Measurements from ENCODE around the gene CASP14. TPM values are rescaled to one million over a fixed set of nuclear protein-coding genes. Genes with fewer than 3 reads are reported as not detected.
A peak's percentile ranks its signal among the peaks of the same experiment; 100 is the strongest.
"Not testable (repeated sequence)": the region's sequence is repeated elsewhere in the genome, so short reads cannot be mapped to it uniquely, and the experiment has no call there.

CASP14 gene
- total and polyA plus RNA-seq, 8 donors: not detected

- intact Hi-C loops (cut with DNase I; ENCODE audit: low total_unique reads): no loop called here
- peaks cover 0 to 80% (median 12%) of the 10 kb centered on the region in 3 donors for H3K27me3 ChIP-seq
- H3K9me3 ChIP-seq: peaks cover 0 to 4% (median 1%) of the 10 kb centered on the region in 4 donors
- no peak for TF ChIP-seq POLR2A (IDR thresholded peaks at IDR 0.05)
- TF ChIP-seq, protein P1, sequence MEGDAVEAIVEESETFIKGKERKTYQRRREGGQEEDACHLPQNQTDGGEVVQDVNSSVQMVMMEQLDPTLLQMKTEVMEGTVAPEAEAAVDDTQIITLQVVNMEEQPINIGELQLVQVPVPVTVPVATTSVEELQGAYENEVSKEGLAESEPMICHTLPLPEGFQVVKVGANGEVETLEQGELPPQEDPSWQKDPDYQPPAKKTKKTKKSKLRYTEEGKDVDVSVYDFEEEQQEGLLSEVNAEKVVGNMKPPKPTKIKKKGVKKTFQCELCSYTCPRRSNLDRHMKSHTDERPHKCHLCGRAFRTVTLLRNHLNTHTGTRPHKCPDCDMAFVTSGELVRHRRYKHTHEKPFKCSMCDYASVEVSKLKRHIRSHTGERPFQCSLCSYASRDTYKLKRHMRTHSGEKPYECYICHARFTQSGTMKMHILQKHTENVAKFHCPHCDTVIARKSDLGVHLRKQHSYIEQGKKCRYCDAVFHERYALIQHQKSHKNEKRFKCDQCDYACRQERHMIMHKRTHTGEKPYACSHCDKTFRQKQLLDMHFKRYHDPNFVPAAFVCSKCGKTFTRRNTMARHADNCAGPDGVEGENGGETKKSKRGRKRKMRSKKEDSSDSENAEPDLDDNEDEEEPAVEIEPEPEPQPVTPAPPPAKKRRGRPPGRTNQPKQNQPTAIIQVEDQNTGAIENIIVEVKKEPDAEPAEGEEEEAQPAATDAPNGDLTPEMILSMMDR (IDR thresholded peaks at IDR 0.05): no peak
- no peak for TF ChIP-seq EP300 (IDR thresholded peaks at IDR 0.05)
- TF ChIP-seq POLR2AphosphoS5 (IDR thresholded peaks at IDR 0.05): no peak
- H3K36me3 ChIP-seq: no peaks in the 10 kb centered on the region
- no peak overlapping the region for H3K4me3 ChIP-seq
- peaks cover 0 to 1% (median 0%) of the 10 kb centered on the region in 4 donors for H3K4me1 ChIP-seq
- H3K27ac ChIP-seq: no peak overlapping the region
- DNase-seq: peak in 1 of 2 donors; percentile 54
- 35 to 39% (median 36%) methylated on average over 17 to 18 of the region's 18 CpGs for WGBS, 5 donors
Observed at GRCh38 chr19:15015946-15016542, 33.2 kb upstream of the CASP14 start.

DNA sequence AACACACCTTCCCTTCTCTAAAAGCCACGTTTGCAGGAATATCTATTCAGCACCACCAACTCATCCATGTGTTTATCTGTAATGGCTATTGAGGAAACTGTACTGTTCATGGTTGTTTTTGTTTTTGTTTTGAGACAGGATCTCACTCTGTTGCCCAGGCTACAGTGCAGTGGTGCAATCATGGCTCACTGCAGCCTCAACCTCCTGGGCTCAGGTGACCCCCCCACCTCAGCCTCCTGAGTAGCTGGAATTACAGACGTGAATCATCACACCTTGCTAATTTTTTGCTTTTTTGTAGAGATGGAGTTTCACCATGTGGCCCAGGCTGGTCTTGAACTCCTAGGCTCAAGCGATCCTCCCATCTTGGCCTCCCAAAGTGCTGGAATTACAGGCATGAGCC is 30.4 kb upstream of the CASP14 start:
- H3K27ac ChIP-seq; H3K4me1 ChIP-seq; H3K36me3 ChIP-seq; H3K9me3 ChIP-seq; DNase-seq; intact Hi-C loops (cut with DNase I; ENCODE audit: low total_unique reads); H3K4me3 ChIP-seq: not testable (repeated sequence)
- 46 to 57% (median 49%) methylated on average over 3 of the region's 3 CpGs for WGBS, 5 donors
- H3K27me3 ChIP-seq: peaks cover 0 to 80% (median 14%) of the 10 kb centered on the region in 3 donors

DNA sequence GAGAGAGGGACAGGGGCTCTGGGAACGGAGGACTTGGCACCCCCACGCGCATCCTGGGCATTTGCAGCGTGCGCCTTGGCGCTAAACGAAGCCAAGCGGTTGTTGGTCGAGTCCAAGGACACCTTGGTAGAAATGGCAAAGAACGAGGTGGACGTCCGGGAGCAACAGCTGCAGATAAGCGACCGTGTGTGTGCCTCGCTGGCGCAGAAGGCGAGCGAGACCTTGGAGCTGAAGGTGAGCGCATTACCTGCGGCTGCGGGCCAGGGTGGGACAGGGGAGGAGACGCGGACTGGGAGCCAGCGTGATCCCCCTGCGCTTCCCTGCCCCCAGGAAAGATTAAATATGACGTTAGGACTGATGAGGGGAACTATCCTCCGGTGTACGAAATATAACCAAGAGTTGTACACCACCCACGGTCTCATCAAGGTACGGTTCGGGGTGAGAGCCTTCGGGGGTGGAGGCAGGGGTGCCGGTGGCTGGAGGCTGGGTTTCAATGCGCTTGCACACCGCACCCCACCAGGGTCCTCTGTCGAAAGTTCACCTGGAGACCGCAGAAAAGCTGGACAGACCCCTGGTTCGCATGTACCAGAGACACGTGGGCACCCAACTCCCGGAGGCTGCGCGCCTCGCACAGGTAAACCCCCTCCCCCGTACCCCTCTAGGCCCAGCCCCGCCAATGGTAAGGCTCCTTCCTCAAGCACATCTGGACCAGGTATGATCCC is 27.8 kb upstream of the CASP14 start:
- H3K4me3 ChIP-seq: no peak overlapping the region
- H3K4me1 ChIP-seq: no peaks in the 10 kb centered on the region
- 74 to 85% (median 79%) methylated on average over 43 to 45 of the region's 45 CpGs for WGBS, 5 donors
- no peak overlapping the region for H3K27ac ChIP-seq
- no peaks in the 10 kb centered on the region for H3K9me3 ChIP-seq
- TF ChIP-seq EP300 (IDR thresholded peaks at IDR 0.05) (no peak), POLR2AphosphoS5 (IDR thresholded peaks at IDR 0.05) (no peak), POLR2A (IDR thresholded peaks at IDR 0.05) (no peak)
- TF ChIP-seq, protein P1 (IDR thresholded peaks at IDR 0.05): no peak
- no peak for DNase-seq
- no peaks in the 10 kb centered on the region for H3K36me3 ChIP-seq
- peaks cover 0 to 77% (median 14%) of the 10 kb centered on the region in 3 donors for H3K27me3 ChIP-seq
- intact Hi-C loops (cut with DNase I; ENCODE audit: low total_unique reads): no loop called here

DNA sequence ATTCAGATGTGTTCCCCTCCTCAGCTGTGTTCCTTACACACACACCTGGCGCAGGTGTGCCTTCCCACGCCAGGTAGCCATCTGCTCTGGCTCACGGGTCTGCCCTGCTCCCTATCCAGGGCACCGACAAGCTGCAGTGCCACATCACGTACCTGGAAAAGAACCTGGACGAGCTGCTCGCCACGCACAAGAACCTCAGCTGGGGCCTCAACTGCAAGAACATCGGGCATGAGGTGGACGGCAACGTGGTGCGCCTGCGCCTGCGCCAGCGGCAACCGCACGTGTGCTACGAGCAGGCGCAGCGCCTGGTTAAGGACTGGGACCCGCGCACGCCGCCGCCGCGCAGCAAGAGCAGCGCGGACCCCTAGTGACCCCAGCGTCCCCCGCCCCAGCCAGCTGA is 26.5 kb upstream of the CASP14 start:
- intact Hi-C loops (cut with DNase I; ENCODE audit: low total_unique reads): no loop called here
- TF ChIP-seq, protein P1 (IDR thresholded peaks at IDR 0.05): no peak
- no peak for TF ChIP-seq POLR2AphosphoS5 (IDR thresholded peaks at IDR 0.05)
- no peak for TF ChIP-seq EP300 (IDR thresholded peaks at IDR 0.05)
- TF ChIP-seq POLR2A (IDR thresholded peaks at IDR 0.05): no peak
- Histone ChIP-seq H3K9me3 (no peaks in the 10 kb centered on the region), H3K27me3 (peaks cover 0 to 76% (median 14%) of the 10 kb centered on the region in 3 donors), H3K27ac (no peak overlapping the region), H3K4me1 (no peaks in the 10 kb centered on the region), H3K36me3 (no peaks in the 10 kb centered on the region), H3K4me3 (no peak overlapping the region)
- DNase-seq: peak in 1 of 2 donors; percentile 35
- 20 to 39% (median 26%) methylated on average over 11 to 31 of the region's 31 CpGs for WGBS, 5 donors

GRCh38 chr19:15025217-15025616 is 24.1 kb upstream of the CASP14 start:
- no peak overlapping the region for H3K27ac ChIP-seq
- H3K4me1 ChIP-seq: no peaks in the 10 kb centered on the region
- no peaks in the 10 kb centered on the region for H3K36me3 ChIP-seq
- H3K9me3 ChIP-seq: no peaks in the 10 kb centered on the region
- no peak overlapping the region for H3K4me3 ChIP-seq
- intact Hi-C loops (cut with DNase I; ENCODE audit: low total_unique reads): no loop called here
- DNase-seq: peak in 1 of 2 donors; percentile 5
- WGBS, 5 donors: 35 to 46% (median 38%) methylated on average over 2 of the region's 2 CpGs
- TF ChIP-seq, protein P1 (IDR thresholded peaks at IDR 0.05): no peak
- TF ChIP-seq POLR2AphosphoS5 (IDR thresholded peaks at IDR 0.05): no peak
- H3K27me3 ChIP-seq: peaks cover 0 to 60% (median 14%) of the 10 kb centered on the region in 3 donors
